ENCODE data around the gene CBL.

The CBL gene

GRCh38 chr11:119339589-119340334 lies 133.6 kb downstream of the CBL start:
- no peak for DNase-seq (ENCODE audit: low read depth, low spot score)
- H3K4me3 ChIP-seq (ENCODE audit: insufficient read length, low read depth), result peak overlapping the region; percentile 50

GRCh38 chr11:119340335-119341221 lies 134.4 kb downstream of the CBL start, which contains the start of gene C1QTNF5:
C1QTNF5 (minus strand) TSS chr11:119340883; CDS start chr11:119340397, 486 bp downstream.
- H3K9ac ChIP-seq (ENCODE audit: insufficient read length, low read depth), result peak within 1 kb of the TSS; percentile 87
- TF ChIP-seq ZNF274 (IDR thresholded peaks at IDR 0.05; ENCODE audit: low read depth, low read length) (no peak), SUZ12 (IDR thresholded peaks at IDR 0.05; ENCODE audit: extremely low read depth, insufficient read depth, insufficient read length) (no peak), YY1 (IDR thresholded peaks at IDR 0.05; ENCODE audit: insufficient read depth, insufficient read length) (no peak)
- H3K4me1 ChIP-seq (ENCODE audit: insufficient read depth, insufficient read length), result peaks cover 20% of the 10 kb centered on the region

More at GRCh38 chr11:119339589-119340334, 133.6 kb downstream of the CBL start:
- TF ChIP-seq YY1 (IDR thresholded peaks at IDR 0.05; ENCODE audit: insufficient read depth, insufficient read length), result no peak
- TF ChIP-seq ZNF274 (IDR thresholded peaks at IDR 0.05; ENCODE audit: low read depth, low read length), result no peak
- peak overlapping the region; percentile 87 for H3K9ac ChIP-seq (ENCODE audit: insufficient read length, low read depth)
- no peaks in the 10 kb centered on the region for H3K9me3 ChIP-seq (ENCODE audit: insufficient read depth, low read length)
- H3K36me3 ChIP-seq (ENCODE audit: insufficient read depth, insufficient read length, low read length), result peaks cover 20% of the 10 kb centered on the region
- H3K4me1 ChIP-seq (ENCODE audit: insufficient read depth, insufficient read length), result peaks cover 27% of the 10 kb centered on the region
- H3K27me3 ChIP-seq (ENCODE audit: insufficient read depth, insufficient read length), result peaks cover 32% of the 10 kb centered on the region

GRCh38 chr11:119341222-119342022 lies 135.3 kb downstream of the CBL start:
- Histone ChIP-seq H3K9me3 (ENCODE audit: insufficient read depth, low read length) (no peaks in the 10 kb centered on the region), H3K4me1 (ENCODE audit: insufficient read depth, insufficient read length) (peaks cover 13% of the 10 kb centered on the region), H3K36me3 (ENCODE audit: insufficient read depth, insufficient read length, low read length) (peaks cover 6% of the 10 kb centered on the region), H3K9ac (ENCODE audit: insufficient read length, low read depth) (no peak overlapping the region), H3K27me3 (ENCODE audit: insufficient read depth, insufficient read length) (peaks cover 37% of the 10 kb centered on the region), H3K4me3 (ENCODE audit: insufficient read length, low read depth) (no peak overlapping the region)
- DNase-seq (ENCODE audit: low read depth, low spot score), result no peak
- TF ChIP-seq SUZ12 (IDR thresholded peaks at IDR 0.05; ENCODE audit: extremely low read depth, insufficient read depth, insufficient read length) (no peak), YY1 (IDR thresholded peaks at IDR 0.05; ENCODE audit: insufficient read depth, insufficient read length) (no peak), ZNF274 (IDR thresholded peaks at IDR 0.05; ENCODE audit: low read depth, low read length) (no peak)

More at GRCh38 chr11:119340335-119341221, 134.4 kb downstream of the CBL start, which contains the start of gene C1QTNF5:
- DNase-seq (ENCODE audit: low read depth, low spot score), result no peak
- H3K9me3 ChIP-seq (ENCODE audit: insufficient read depth, low read length), result no peaks in the 10 kb centered on the region
- peaks cover 14% of the 10 kb centered on the region for H3K36me3 ChIP-seq (ENCODE audit: insufficient read depth, insufficient read length, low read length)
- H3K27me3 ChIP-seq (ENCODE audit: insufficient read depth, insufficient read length), result peaks cover 32% of the 10 kb centered on the region
- peak within 1 kb of the TSS; percentile 50 for H3K4me3 ChIP-seq (ENCODE audit: insufficient read length, low read depth)

- peaks cover 11% of the 10 kb centered on the region for H3K4me1 ChIP-seq (ENCODE audit: insufficient read depth, insufficient read length)
- TF ChIP-seq YY1 (IDR thresholded peaks at IDR 0.05; ENCODE audit: insufficient read depth, insufficient read length), result no peak
- no peak for TF ChIP-seq SUZ12 (IDR thresholded peaks at IDR 0.05; ENCODE audit: extremely low read depth, insufficient read depth, insufficient read length)
- no peak for TF ChIP-seq ZNF274 (IDR thresholded peaks at IDR 0.05; ENCODE audit: low read depth, low read length)
- no peaks in the 10 kb centered on the region for H3K9me3 ChIP-seq (ENCODE audit: insufficient read depth, low read length)
- H3K36me3 ChIP-seq (ENCODE audit: insufficient read depth, insufficient read length, low read length), result peaks cover under 1% of the 10 kb centered on the region
- H3K9ac ChIP-seq (ENCODE audit: insufficient read length, low read depth), result no peak overlapping the region
- DNase-seq (ENCODE audit: low read depth, low spot score), result no peak
- peaks cover 37% of the 10 kb centered on the region for H3K27me3 ChIP-seq (ENCODE audit: insufficient read depth, insufficient read length)
- H3K4me3 ChIP-seq (ENCODE audit: insufficient read length, low read depth), result no peak overlapping the region
Measured at GRCh38 chr11:119342023-119342300, 135.8 kb downstream of the CBL start.

GRCh38 chr11:119342362-119343130 lies 136.4 kb downstream of the CBL start:
- H3K9ac ChIP-seq (ENCODE audit: insufficient read length, low read depth), result no peak overlapping the region
- TF ChIP-seq YY1 (IDR thresholded peaks at IDR 0.05; ENCODE audit: insufficient read depth, insufficient read length) (no peak), ZNF274 (IDR thresholded peaks at IDR 0.05; ENCODE audit: low read depth, low read length) (no peak), SUZ12 (IDR thresholded peaks at IDR 0.05; ENCODE audit: extremely low read depth, insufficient read depth, insufficient read length) (no peak)

GRCh38 chr11:119343726-119344125 lies 137.6 kb downstream of the CBL start:
- DNase-seq (ENCODE audit: low read depth, low spot score), result no peak
- no peak for TF ChIP-seq YY1 (IDR thresholded peaks at IDR 0.05; ENCODE audit: insufficient read depth, insufficient read length)
- no peak for TF ChIP-seq SUZ12 (IDR thresholded peaks at IDR 0.05; ENCODE audit: extremely low read depth, insufficient read depth, insufficient read length)
- no peak for TF ChIP-seq ZNF274 (IDR thresholded peaks at IDR 0.05; ENCODE audit: low read depth, low read length)
- H3K4me1 ChIP-seq (ENCODE audit: insufficient read depth, insufficient read length), result peaks cover 9% of the 10 kb centered on the region
- H3K27me3 ChIP-seq (ENCODE audit: insufficient read depth, insufficient read length), result peaks cover 37% of the 10 kb centered on the region
- no peaks in the 10 kb centered on the region for H3K9me3 ChIP-seq (ENCODE audit: insufficient read depth, low read length)
- no peaks in the 10 kb centered on the region for H3K36me3 ChIP-seq (ENCODE audit: insufficient read depth, insufficient read length, low read length)
- no peak overlapping the region for H3K9ac ChIP-seq (ENCODE audit: insufficient read length, low read depth)
- no peak overlapping the region for H3K4me3 ChIP-seq (ENCODE audit: insufficient read length, low read depth)

More at GRCh38 chr11:119342362-119343130, 136.4 kb downstream of the CBL start:
- no peaks in the 10 kb centered on the region for H3K36me3 ChIP-seq (ENCODE audit: insufficient read depth, insufficient read length, low read length)
- H3K27me3 ChIP-seq (ENCODE audit: insufficient read depth, insufficient read length), result peaks cover 37% of the 10 kb centered on the region
- H3K4me1 ChIP-seq (ENCODE audit: insufficient read depth, insufficient read length), result peaks cover 11% of the 10 kb centered on the region
- no peak for DNase-seq (ENCODE audit: low read depth, low spot score)
- H3K4me3 ChIP-seq (ENCODE audit: insufficient read length, low read depth), result no peak overlapping the region
- H3K9me3 ChIP-seq (ENCODE audit: insufficient read depth, low read length), result no peaks in the 10 kb centered on the region
